A549 (cell line): ENCODE measurements around the gene RPS6KA4. TPM values are rescaled to one million over a fixed set of nuclear protein-coding genes. Genes with fewer than 3 reads are reported as not detected.

Experiments used
- ATAC-seq, 2 experiments: fragments of 200-7000 bp in 1 of 2; fragments of >200 bp in 1 of 2; cut with Nextera tagmentation in 1 of 2; cut with Tn5 transposase in 1 of 2; 3 replicates each; pipeline versions ENCODE4 v1.8.0 to v1.9.1; 2018 to 2020; ENCODE audit warnings: mild to moderate bottlenecking in 1 of 2, moderate library complexity in 1 of 2
- CTCF ChIA-PET: fragments of 300-600 bp; sonication (Branson Sonifier 250); formaldehyde crosslinking; extraction: SDS; loops from one replicate; lab custom pipeline; 2021; ENCODE audit warnings: antibody characterized with exemption, inconsistent platforms; lab: Yijun Ruan, JAX
- POLR2A ChIA-PET: fragments of 350-600 bp; formaldehyde crosslinking; extraction: SDS; loops from one replicate; lab custom pipeline; 2021; ENCODE audit warnings: antibody characterized with exemption, inconsistent platforms; lab: Yijun Ruan, JAX
- DNase-seq, 2 experiments: peaks; one replicate each; pipeline versions ENCODE4 v3.0.0 to v3.0.0-alpha.2; 2011 to 2016; ENCODE audit warnings: low read depth in 1 of 2, low spot score in 1 of 2
- FAIRE-seq: peaks from 2 replicates; lab custom pipeline; 2011; peaks lifted over from hg19 to GRCh38; lab: Jason Lieb, UNC
- H3K27ac ChIP-seq, 2 experiments: fragments of >200 bp; sonication (Bioruptor Twin); formaldehyde crosslinking; 3 replicates each; pipeline ENCODE4 v1.5.1; 2016 to 2017
- H3K4me1 ChIP-seq: fragments of >200 bp; sonication (Bioruptor Twin); formaldehyde crosslinking; 3 replicates; pipeline ENCODE4 v1.6.1; 2016
- H3K4me2 ChIP-seq: fragments of >200 bp; sonication (Bioruptor Twin); formaldehyde crosslinking; 3 replicates; pipeline ENCODE4 v1.6.1; 2016
- H3K4me3 ChIP-seq: fragments of >200 bp; sonication (Bioruptor Twin); formaldehyde crosslinking; 3 replicates; pipeline ENCODE4 v1.5.1; 2016
- H3K9me3 ChIP-seq: fragments of >200 bp; sonication (Bioruptor Twin); formaldehyde crosslinking; 3 replicates; pipeline ENCODE4 v1.6.1; 2016
- CBX2 ChIP-seq: fragments of 200-600 bp; sonication (generic); IDR thresholded peaks from 2 replicates; pipeline ENCODE4 v1.6.1; 2016; ENCODE audit warnings: low read depth, mild to moderate bottlenecking, borderline replicate concordance
- CBX8 ChIP-seq: fragments of 200-600 bp; sonication (generic); IDR thresholded peaks from 2 replicates; pipeline ENCODE4 v1.6.1; 2016
- CEBPB ChIP-seq, 2 experiments: fragments of >200 bp in 1 of 2; sonication (Bioruptor Twin) in 1 of 2; formaldehyde crosslinking in 1 of 2; IDR thresholded peaks; 2 replicates each; pipeline ENCODE4 v1.6.1; 2012 to 2016
- EHF ChIP-seq: fragments of 250-450 bp; sonication (Bioruptor Pico); IDR thresholded peaks from 2 replicates; pipeline ENCODE4 v1.5.0; 2020; ENCODE audit warnings: mild to moderate bottlenecking
- ESRRA ChIP-seq: fragments of 150-350 bp; IDR thresholded peaks from 2 replicates; pipeline ENCODE4 v1.6.1; 2014; ENCODE audit warnings: mild to moderate bottlenecking, low read length, borderline replicate concordance
- HEYL ChIP-seq: fragments of 250-450 bp; sonication (Bioruptor Pico); IDR thresholded peaks from 2 replicates; pipeline ENCODE4 v1.8.0; 2021; ENCODE audit warnings: mild to moderate bottlenecking, moderate library complexity
- HOXA7 ChIP-seq: fragments of 250-450 bp; sonication (Bioruptor Pico); IDR thresholded peaks from 2 replicates; pipeline ENCODE4 v1.5.0; 2020; ENCODE audit warnings: mild to moderate bottlenecking, moderate library complexity
- HOXB13 ChIP-seq: fragments of 250-450 bp; sonication (Bioruptor Pico); IDR thresholded peaks from 2 replicates; pipeline ENCODE4 v1.5.0; 2020; ENCODE audit warnings: low read depth, mild to moderate bottlenecking, moderate library complexity
- JUNB ChIP-seq: fragments of >200 bp; sonication (Bioruptor Twin); formaldehyde crosslinking; IDR thresholded peaks from 2 replicates; pipeline ENCODE4 v1.6.1; 2016
- KDM1A ChIP-seq: fragments of 200-600 bp; sonication (generic); IDR thresholded peaks from 2 replicates; pipeline ENCODE4 v1.6.1; 2016; ENCODE audit warnings: low read depth, mild to moderate bottlenecking
- MAFK ChIP-seq: fragments of 450-650 bp; IDR thresholded peaks from 2 replicates; pipeline ENCODE4 v1.6.1; 2014; ENCODE audit not compliant: partially characterized antibody
- MAZ ChIP-seq: fragments of 150-350 bp; IDR thresholded peaks from 2 replicates; pipeline ENCODE4 v1.6.1; 2014; ENCODE audit warnings: antibody characterized with exemption, low read depth, low read length, borderline replicate concordance
- NPAS2 ChIP-seq: fragments of 250-450 bp; sonication (Bioruptor Pico); IDR thresholded peaks from 2 replicates; pipeline ENCODE4 v1.8.0; 2022; ENCODE audit warnings: mild to moderate bottlenecking, moderate library complexity, borderline replicate concordance
- PHF8 ChIP-seq: fragments of 200-600 bp; sonication (generic); IDR thresholded peaks from 2 replicates; pipeline ENCODE4 v1.6.1; 2016; ENCODE audit warnings: low read depth, mild to moderate bottlenecking, antibody characterized with exemption, moderate library complexity, borderline replicate concordance
- RAD21 ChIP-seq, 2 experiments: fragments of >200 bp in 1 of 2; sonication (Bioruptor Twin) in 1 of 2; formaldehyde crosslinking in 1 of 2; IDR thresholded peaks in 1 of 2; conservative IDR thresholded peaks in 1 of 2; 2 replicates in 1 of 2; 3 replicates in 1 of 2; pipeline ENCODE4 v1.6.1; 2012 to 2018; ENCODE audit warnings: inconsistent platforms in 1 of 2
- RARB ChIP-seq: fragments of 250-450 bp; sonication (Bioruptor Pico); IDR thresholded peaks from 2 replicates; pipeline ENCODE4 v1.8.0; 2021; ENCODE audit warnings: mild to moderate bottlenecking, moderate library complexity
- RCOR1 ChIP-seq: fragments of 150-350 bp; IDR thresholded peaks from 2 replicates; pipeline ENCODE4 v1.6.1; 2014; ENCODE audit warnings: antibody characterized with exemption, low read length, low read depth
- RNF2 ChIP-seq: fragments of 200-600 bp; sonication (generic); IDR thresholded peaks from 2 replicates; pipeline ENCODE4 v1.6.1; 2016; ENCODE audit warnings: low read depth, mild to moderate bottlenecking, antibody characterized with exemption, moderate library complexity, borderline replicate concordance
- TP53 ChIP-seq: fragments of 250-450 bp; sonication (Bioruptor Pico); IDR thresholded peaks from 2 replicates; pipeline ENCODE4 v1.5.0; 2021; ENCODE audit warnings: mild to moderate bottlenecking, moderate library complexity
- ZFP36 ChIP-seq: fragments of 450-650 bp; IDR thresholded peaks from 2 replicates; pipeline ENCODE4 v1.6.1; 2014; ENCODE audit warnings: borderline replicate concordance; ENCODE audit not compliant: partially characterized antibody
- ZNF302 ChIP-seq: fragments of 250-450 bp; sonication (Bioruptor Pico); IDR thresholded peaks from 2 replicates; pipeline ENCODE4 v1.9.0; 2021; ENCODE audit warnings: inconsistent platforms, mild to moderate bottlenecking, moderate library complexity
- WGBS: methylation state at CpG from one replicate; pipeline ENCODE4 v1.1.6; 2017; ENCODE audit errors: missing lambda C conversion rate; 5-methylcytosine and 5-hydroxymethylcytosine counted together
- polyA plus RNA-seq, 4 experiments: library from polyadenylated mRNA; depleted of rRNA in 3 of 4; stranded (reverse); fragments of >200 nt; fragmentation: RNase III in 1 of 4; extraction: RNeasy Plus Mini Kit Qiagen cat#74134 plus additional on column Dnase treatment in 1 of 4; gene quantifications; 2 replicates in 3 of 4; 3 replicates in 1 of 4; pipeline ENCODE4 v1.2.3, GENCODE V29; 2011 to 2017
- TF ChIP-seq, protein P1 (sequence below): fragments of 450-650 bp; IDR thresholded peaks from 2 replicates; pipeline ENCODE4 v1.6.1; 2014; ENCODE audit warnings: antibody characterized with exemption
- TF ChIP-seq, protein P2 (sequence below): IDR thresholded peaks from 2 replicates; pipeline ENCODE4 v1.6.1; 2012
- TF ChIP-seq, protein P3 (sequence below): fragments of 200-600 bp; sonication (generic); IDR thresholded peaks from 2 replicates; pipeline ENCODE4 v1.6.1; 2016; ENCODE audit warnings: antibody characterized with exemption, mild to moderate bottlenecking, moderate library complexity

Gene RPS6KA4
- polyA plus RNA-seq, 2 of the 4 experiments (the other 2 are of a cell fraction) = 21.4 to 35.9 TPM

DNA sequence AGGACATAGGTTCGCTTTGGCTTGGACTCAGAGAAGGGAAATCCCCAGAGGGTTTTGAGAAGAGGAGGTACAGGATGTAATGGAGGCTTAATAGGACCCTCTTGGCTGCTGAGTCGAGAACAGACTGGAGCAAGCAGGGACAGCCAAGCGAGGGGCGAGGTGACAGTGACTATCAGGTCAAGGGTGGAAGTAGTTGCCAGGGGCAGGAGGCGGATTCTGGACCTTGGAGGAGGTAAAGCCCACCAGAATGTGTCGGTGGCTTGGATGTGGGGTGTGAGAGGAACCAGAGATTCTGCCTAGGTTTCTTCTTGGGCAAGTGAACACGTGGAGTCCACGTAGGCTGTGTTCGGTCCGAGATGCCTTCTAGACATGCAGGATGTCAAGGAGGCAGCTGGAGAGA is 46.0 kb upstream of the RPS6KA4 start:
- FAIRE-seq (no peak), DNase-seq (no peak), ATAC-seq (no peak)
- H3K27ac ChIP-seq = no peak overlapping the region
- no peak overlapping the region for H3K4me3 ChIP-seq
- H3K4me2 ChIP-seq = no peak overlapping the region
- H3K4me1 ChIP-seq = peaks cover 6% of the 10 kb centered on the region
- POLR2A ChIA-PET = no interaction called here
- WGBS = 90% methylated on average over 10 of the region's 10 CpGs
- no peaks in the 10 kb centered on the region for H3K9me3 ChIP-seq
- TF ChIP-seq KDM1A = no peak
- no peak for TF ChIP-seq RCOR1
- TF ChIP-seq RARB (CRISPR knock-in tag) = no peak
- no peak for TF ChIP-seq RAD21 (conservative IDR thresholded peaks at IDR 0.05 in 1 of 2, IDR thresholded peaks at IDR 0.05 in 1 of 2)
- TF ChIP-seq NPAS2 (CRISPR knock-in tag) = no peak
- TF ChIP-seq MAZ = no peak
- no peak for TF ChIP-seq HEYL (CRISPR knock-in tag)
- no peak for TF ChIP-seq MAFK
- TF ChIP-seq ZNF302 (CRISPR knock-in tag) = no peak
- TF ChIP-seq ESRRA = no peak
- CTCF ChIA-PET = interaction anchor here (0.8 to 20.7 kb wide), 6 partner anchors 8 to 376 kb away, joined by 3 to 996 read pairs (median 14); partner anchors contain the start of genes CCDC88B, ESRRA and RPS6KA4

DNA sequence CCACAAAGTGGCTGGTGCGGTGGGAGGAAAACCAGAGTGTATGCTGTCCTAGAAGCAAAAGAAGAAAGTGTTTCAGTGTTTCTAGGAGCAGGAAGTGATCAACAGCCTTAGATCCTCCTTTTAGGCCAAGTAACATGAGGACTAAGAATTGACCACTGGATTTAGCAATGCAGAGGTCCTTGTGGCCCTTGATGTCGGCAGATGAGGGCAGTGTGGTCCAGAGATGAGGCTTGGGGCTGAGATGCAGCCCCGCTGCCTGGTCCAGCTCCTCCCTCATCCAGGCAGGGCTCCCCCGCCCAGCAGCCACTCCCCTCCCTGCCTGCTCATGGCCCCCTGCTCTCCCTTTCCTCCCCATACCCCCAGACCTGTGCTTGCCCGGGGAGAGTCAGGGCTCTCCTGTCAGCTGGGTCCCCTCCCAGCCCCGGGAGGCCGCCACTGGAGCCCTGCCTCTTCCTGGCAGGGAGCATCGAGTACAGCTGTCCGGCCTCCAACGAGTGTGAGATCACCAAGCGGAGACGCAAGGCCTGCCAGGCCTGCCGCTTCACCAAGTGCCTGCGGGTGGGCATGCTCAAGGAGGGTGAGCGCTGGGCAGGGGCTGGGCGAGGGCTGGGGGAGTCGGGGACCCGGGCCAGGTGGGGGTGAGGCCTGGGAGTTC is 45.3 kb upstream of the RPS6KA4 start:
- Histone ChIP-seq H3K4me1 (peaks cover 6% of the 10 kb centered on the region), H3K27ac (peak overlapping the region in 1 of 2 experiments; percentile 38; a peak in 2 of 6 replicates), H3K9me3 (no peaks in the 10 kb centered on the region), H3K4me2 (no peak overlapping the region), H3K4me3 (no peak overlapping the region)
- WGBS = 90% methylated on average over 17 of the region's 18 CpGs
- TF ChIP-seq HOXA7 (CRISPR knock-in tag) (no peak), HOXB13 (no peak), PHF8 (no peak), EHF (CRISPR knock-in tag) (no peak), CBX2 (no peak), CBX8 (no peak), NPAS2 (CRISPR knock-in tag) (no peak), ZFP36 (no peak), CEBPB (IDR thresholded peaks at IDR 0.05) (no peak), HEYL (CRISPR knock-in tag) (no peak), JUNB (no peak), MAZ (no peak), RNF2 (no peak), TP53 (CRISPR knock-in tag) (no peak)
- TF ChIP-seq, protein P1, sequence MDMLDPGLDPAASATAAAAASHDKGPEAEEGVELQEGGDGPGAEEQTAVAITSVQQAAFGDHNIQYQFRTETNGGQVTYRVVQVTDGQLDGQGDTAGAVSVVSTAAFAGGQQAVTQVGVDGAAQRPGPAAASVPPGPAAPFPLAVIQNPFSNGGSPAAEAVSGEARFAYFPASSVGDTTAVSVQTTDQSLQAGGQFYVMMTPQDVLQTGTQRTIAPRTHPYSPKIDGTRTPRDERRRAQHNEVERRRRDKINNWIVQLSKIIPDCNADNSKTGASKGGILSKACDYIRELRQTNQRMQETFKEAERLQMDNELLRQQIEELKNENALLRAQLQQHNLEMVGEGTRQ = no peak
- TF ChIP-seq, protein P2, sequence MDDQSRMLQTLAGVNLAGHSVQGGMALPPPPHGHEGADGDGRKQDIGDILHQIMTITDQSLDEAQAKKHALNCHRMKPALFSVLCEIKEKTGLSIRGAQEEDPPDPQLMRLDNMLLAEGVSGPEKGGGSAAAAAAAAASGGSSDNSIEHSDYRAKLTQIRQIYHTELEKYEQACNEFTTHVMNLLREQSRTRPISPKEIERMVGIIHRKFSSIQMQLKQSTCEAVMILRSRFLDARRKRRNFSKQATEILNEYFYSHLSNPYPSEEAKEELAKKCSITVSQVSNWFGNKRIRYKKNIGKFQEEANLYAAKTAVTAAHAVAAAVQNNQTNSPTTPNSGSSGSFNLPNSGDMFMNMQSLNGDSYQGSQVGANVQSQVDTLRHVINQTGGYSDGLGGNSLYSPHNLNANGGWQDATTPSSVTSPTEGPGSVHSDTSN = no peak
- TF ChIP-seq, protein P3, sequence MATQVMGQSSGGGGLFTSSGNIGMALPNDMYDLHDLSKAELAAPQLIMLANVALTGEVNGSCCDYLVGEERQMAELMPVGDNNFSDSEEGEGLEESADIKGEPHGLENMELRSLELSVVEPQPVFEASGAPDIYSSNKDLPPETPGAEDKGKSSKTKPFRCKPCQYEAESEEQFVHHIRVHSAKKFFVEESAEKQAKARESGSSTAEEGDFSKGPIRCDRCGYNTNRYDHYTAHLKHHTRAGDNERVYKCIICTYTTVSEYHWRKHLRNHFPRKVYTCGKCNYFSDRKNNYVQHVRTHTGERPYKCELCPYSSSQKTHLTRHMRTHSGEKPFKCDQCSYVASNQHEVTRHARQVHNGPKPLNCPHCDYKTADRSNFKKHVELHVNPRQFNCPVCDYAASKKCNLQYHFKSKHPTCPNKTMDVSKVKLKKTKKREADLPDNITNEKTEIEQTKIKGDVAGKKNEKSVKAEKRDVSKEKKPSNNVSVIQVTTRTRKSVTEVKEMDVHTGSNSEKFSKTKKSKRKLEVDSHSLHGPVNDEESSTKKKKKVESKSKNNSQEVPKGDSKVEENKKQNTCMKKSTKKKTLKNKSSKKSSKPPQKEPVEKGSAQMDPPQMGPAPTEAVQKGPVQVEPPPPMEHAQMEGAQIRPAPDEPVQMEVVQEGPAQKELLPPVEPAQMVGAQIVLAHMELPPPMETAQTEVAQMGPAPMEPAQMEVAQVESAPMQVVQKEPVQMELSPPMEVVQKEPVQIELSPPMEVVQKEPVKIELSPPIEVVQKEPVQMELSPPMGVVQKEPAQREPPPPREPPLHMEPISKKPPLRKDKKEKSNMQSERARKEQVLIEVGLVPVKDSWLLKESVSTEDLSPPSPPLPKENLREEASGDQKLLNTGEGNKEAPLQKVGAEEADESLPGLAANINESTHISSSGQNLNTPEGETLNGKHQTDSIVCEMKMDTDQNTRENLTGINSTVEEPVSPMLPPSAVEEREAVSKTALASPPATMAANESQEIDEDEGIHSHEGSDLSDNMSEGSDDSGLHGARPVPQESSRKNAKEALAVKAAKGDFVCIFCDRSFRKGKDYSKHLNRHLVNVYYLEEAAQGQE = no peak
- no peak for DNase-seq
- ChIA-PET POLR2A (no interaction called here), CTCF (interaction anchor here (0.8 to 20.7 kb wide), 9 partner anchors 8 to 375 kb away, joined by 3 to 996 read pairs (median 6); partner anchors contain the start of genes CCDC88B, ESRRA and RPS6KA4)
- no peak for ATAC-seq
- no peak for FAIRE-seq
